CD4-positive, alpha-beta T cell treated with Interleukin-2 at 100 ng/mL for 4 hours (primary cell): ENCODE results near the gene DYNLT1.
"Not testable (repeated sequence)": the region's sequence is repeated elsewhere in the genome, so short reads cannot be mapped to it uniquely, and the experiment has no call there.

Experiments used
- DNase-seq: peaks from one replicate; pipeline ENCODE4 v3.0.0-alpha.2; 2020; ENCODE audit warnings: low spot score

The DYNLT1 gene

DNA sequence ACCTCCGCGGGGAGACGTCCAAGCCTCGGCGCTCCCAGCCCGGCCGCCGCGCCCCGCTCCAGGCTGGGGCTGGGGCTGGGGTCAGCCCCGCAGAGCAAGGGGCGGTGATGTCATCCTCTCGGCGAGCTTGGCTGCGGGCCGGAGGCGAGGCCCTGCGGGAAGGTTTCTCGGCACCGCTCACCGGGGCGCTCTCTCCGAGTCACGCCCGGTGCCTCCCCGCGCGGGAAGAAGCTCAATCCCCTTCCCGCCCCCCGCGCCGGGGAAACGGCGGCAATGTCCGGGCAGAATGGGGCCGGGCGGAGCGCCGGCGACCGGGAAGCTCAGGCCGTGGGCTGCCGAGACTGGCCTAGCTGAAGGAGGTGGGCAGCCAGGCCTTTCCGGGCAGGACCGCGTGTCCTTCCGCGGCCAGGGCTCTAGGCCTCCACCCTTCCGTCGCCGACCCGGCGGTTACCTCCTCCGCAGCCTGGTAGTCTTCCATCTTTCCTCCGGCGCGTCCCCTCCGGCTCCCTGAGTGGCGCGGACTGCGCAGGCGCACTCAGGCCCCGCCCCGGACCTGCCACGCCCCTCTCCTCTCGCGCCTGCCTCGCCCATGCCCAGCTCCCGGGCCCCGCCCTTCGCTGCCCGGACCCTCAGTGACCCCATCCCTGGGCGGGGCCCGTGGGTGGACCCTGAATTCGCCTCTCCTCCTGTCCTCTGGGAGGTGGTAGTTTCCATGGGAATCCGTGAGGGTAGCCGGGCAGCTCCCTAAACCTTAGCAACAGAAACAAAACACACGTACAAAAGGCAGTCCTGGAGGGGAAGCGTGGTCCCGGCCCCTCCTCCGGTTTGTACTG, at the start of gene DYNLT1:
DYNLT1 (minus strand) TSS at position 513 of the 833 bp plus-strand sequence; CDS start at position 478, 35 bp downstream.
- DNase-seq, result peak; percentile 88

GRCh38 chr6:158688860-158689259, 44.3 kb upstream of the DYNLT1 start:
- peak; percentile 44 for DNase-seq

DNA sequence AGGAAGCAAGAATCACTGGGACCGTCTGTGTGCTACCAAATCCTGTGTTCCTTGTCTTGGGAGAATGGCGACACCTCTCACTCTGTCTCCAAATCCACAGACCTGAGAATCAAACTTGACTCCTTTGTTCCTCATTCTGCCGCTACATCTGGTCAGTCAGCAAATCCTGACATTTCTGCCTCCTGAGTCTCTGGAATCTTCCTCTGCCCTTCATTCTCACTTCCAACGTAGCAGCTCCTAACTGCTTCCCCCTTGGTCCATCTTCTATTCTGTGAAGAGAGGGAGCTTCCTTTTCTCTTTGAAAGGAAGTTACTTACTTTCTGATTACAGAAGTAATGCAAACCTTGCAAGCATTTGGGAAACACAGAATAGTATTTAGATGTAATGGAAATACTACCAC, 43.0 kb upstream of the DYNLT1 start:
- no peak for DNase-seq

- peak; percentile 85 for DNase-seq
These were observed 42.3 kb upstream of the DYNLT1 start for GRCh38 chr6:158686791-158687381.

- DNase-seq, result no peak
These were observed 41.8 kb upstream of the DYNLT1 start for GRCh38 chr6:158686311-158686710.

GRCh38 chr6:158684745-158685324, 40.3 kb upstream of the DYNLT1 start:
- no peak for DNase-seq

DNA sequence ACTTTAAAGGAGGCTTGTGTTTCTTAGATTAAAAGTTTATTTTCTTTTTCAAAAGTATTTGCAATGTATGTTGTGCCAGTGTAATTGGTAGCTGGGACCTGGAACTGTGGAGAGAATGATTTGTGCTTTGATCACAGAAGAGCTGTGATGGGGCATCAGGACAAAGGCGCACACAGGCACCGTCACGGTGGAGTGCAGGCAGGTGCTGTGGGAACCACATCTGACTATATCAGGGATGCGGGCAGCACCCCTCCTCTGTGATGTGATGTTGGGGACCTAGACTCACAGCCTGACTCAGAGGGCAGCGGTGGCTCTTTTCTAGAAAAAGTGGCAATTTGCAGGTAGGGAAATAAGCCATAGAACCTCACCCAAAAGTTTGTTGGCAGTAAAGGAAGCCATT, 39.8 kb upstream of the DYNLT1 start:
- DNase-seq, result no peak

DNA sequence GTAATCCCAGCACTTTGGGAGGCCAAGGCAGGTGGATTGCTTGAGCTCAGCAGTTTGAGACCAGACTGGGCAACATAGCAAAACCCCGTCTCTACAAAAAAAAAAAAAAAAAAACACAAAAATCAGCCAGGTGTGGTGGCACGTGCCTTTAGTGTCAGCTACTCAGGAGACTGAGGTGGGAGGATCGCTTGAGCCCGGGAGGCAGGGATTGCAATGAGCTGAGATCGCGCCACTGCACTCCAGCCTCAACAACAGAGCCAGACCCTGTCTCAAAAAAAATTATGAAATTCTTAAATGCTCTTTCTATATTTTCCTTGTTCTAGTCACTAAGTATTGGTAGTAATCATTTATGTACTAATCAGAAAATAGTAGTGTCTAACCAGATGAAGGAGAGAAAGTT, 35.9 kb upstream of the DYNLT1 start:
- no peak for DNase-seq

DNA sequence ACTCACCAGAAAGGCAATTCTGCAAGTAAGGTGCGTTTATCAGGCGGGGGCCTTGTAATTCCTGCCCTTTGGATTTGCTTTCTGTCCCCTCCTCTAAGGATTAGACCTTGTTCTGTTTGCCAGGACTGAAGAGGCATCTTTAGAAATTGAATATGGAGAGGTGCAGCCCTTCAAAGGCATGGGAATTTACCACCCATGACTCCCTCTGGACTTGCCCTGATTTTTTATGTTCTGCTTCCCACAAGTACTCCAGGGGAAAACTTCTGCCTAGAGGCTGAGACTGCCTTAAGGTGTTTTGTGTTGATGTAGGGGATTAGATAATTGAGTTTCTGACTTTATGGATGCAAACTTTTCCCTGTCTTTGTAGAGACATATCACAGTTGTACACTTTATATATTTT, 35.5 kb upstream of the DYNLT1 start:
- DNase-seq, result no peak

GRCh38 chr6:158677906-158678578, 33.5 kb upstream of the DYNLT1 start:
- no peak for DNase-seq

DNA sequence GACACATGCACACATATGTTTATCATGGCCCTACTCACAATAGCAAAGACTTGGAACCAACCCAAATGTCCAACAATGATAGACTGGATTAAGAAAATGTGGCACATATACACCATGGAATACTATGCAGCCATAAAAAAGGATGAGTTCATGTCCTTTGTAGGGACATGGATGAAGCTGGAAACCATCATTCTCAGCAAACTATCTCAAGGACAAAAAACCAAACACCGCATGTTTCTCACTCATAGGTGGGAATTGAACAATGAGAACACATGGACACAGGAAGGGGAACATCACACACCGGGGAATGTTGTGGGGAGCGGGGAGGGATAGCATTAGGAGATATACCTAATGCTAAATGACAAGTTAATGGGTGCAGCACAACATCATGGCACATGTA, 32.6 kb upstream of the DYNLT1 start:
- DNase-seq, result not testable (repeated sequence)

DNA sequence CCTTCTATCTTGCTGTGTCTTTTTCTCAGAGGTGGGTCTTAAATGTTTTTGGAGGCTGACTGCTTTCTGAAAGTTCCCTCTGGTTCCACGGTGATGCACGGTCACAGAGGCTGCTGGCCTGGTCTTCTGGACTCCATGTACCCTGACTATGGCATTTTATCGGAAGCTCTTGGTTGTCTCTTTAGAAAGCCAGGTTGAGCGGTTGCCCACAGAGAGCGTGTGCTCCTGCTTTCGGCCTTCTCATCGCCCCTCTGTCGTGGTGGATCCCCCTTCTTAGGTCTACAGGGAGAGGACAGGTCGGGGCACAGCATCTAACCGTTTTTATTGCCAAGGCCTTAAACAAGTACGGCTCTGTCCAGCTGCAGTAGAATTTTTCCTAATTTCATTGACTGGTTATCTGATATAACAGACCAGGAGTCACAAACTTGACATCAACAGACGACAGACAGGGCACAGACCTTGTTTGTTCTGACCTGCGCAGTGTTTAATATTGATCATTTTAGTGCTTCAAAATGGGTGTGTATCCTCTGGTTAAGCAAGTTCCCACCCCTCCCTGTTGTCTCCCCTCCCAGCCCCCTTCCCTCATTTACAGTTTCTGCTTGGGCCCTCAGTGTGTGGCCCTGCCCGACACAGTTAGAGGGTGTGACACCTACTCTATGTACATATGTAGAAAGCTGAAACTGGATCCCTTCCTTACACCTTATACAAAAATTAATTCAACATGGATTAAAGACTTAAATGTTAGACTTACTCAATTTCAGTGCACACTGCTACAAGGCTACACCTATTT, 30.0 kb upstream of the DYNLT1 start:
- no peak for DNase-seq

GRCh38 chr6:158672726-158673125, 28.2 kb upstream of the DYNLT1 start:
- DNase-seq, result no peak

- not testable (repeated sequence) for DNase-seq
These were observed 27.6 kb upstream of the DYNLT1 start for GRCh38 chr6:158672119-158672518.

DNA sequence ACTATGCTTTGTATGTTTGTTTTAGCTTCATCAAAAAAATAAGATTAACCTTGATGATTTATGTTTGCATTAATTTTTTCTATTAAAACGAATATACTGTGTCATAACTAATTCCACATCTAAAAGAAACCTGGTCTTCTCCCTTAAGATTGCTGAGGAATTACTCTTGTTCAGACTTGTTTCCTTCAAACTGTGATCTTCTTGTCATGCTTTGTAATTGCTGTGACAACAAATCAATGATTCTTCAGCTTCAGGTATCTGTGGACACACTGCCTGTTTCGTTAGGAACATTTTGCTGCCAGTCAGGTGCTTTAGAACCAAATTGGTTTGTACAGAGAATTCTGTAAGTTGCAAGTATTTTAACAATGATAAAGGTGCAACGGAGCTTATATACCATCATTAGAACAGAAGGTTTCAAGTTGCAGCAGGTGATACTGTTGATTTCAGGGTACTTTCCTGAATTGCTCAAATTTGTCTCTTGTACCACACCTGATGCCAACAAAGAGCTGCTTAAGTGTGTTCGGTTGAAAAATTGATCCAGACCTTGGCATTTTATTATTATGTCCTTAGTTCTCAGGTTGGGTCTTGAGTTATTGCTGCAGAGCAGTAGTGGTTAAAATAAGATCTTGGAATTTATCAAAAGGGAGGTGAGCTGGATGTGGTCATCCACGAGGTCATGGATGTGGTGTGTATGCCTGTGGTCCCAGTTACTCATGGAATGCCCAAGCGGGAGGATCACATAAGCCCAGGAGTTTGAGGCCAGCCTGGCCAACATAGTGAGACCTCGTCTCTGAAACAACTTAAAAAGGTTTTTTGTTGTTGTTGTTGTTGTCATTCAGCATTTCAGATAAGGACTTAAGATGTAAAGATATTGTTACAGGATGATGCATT, 24.8 kb upstream of the DYNLT1 start:
- DNase-seq, result no peak

- no peak for DNase-seq
These were observed 24.2 kb upstream of the DYNLT1 start for GRCh38 chr6:158668707-158669103.

GRCh38 chr6:158667360-158667981, 22.9 kb upstream of the DYNLT1 start:
- no peak for DNase-seq

DNA sequence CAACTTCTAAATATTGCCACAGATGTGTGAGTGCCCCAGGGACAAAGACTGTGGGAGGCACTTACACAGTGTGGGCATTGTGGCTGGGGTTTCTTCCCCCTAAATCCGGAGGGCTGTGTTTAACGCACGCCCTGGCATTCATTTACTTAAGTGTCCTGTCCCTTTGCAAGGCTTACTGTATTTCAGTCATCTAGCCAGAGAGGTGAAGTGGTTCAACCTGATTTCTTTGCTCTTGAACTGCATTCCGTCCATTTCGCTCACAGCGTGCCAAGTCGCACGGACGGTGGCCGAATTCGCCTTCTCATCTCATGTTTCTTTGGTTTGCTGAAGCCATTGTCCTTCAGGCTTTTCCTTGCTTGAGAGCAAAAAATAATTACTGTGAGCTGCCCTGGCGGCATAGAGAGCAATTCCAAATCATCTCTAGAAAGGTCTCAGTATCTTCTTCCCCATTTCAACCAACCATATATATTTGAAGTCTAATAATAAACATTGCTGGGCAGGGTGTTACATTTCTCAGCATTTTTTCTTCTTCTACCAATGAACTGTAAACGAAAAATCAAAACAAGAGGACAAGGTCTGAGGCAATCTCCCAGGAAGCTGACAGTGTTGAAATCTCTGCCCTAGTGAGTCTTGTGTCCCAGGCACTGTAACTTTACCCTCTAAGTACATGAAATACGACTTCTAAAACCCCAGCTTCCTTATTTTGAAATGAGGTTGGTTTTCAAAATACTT, 22.3 kb upstream of the DYNLT1 start:
- DNase-seq, result no peak

DNA sequence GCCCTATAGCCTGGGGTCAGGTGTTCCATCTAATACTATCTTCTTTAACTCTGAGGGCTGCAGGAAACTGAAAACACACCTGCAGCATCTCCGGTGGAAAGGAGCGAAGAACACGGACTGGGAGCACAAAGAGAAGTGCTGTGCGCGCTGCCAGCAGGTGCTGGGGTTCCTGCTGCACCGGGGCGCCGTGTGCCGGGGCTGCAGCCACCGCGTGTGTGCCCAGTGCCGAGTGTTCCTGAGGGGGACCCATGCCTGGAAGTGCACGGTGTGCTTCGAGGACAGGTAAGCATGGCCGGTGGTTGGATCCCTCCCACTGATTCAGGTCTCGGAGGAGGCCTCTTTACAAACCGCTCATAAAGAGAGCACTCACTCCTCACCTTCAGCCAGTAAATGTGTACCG, 20.8 kb upstream of the DYNLT1 start:
- no peak for DNase-seq
